NCI-H524 (cell line): ENCODE measurements around the gene SPRYD7.
"Not testable (repeated sequence)": the region's sequence is repeated elsewhere in the genome, so short reads cannot be mapped to it uniquely, and the experiment has no call there.

ENCODE experiments used
- DNase-seq, 2 experiments: peaks; one replicate each; lab custom pipeline; 2025; lab: John Stamatoyannopoulos, UW

SPRYD7 gene

DNA sequence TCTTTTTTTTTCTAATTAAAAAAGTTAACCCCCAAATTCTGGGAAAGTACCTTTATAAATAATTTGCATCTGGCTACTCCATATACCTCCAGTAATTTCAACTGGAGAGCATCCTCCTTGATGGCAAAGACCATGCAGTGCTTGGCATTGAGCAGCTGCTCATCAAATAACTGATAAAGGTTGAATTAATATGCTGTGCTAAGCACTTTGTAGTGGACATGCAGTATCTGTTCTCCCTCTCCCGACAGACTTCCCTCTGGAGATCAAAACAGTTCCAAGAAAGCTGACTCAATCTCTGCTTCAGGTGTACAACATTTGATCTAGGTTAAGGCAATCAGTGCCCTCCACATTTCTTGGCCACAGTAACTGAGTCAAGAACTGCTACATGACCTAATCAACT lies 3.3 kb downstream of the SPRYD7 start:
- no peak for DNase-seq

DNA sequence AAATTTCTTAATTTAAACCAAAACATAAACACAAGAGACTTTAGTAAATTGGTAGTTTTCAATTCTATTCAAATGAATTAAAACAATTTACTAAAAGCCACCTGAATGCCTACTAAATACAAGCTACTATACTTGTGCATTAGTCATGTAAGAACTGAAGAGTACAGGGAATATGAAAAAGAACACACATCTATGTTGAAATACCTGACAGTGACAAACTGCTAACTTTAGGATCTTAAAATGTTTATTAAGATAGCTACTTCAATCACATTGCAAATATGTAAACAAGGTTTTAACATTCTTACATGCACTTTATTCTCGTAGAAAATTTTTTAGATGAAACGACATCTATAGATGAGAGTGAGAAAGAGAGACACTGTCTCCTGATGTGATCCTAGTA lies 4.1 kb downstream of the SPRYD7 start:
- DNase-seq = no peak

DNA sequence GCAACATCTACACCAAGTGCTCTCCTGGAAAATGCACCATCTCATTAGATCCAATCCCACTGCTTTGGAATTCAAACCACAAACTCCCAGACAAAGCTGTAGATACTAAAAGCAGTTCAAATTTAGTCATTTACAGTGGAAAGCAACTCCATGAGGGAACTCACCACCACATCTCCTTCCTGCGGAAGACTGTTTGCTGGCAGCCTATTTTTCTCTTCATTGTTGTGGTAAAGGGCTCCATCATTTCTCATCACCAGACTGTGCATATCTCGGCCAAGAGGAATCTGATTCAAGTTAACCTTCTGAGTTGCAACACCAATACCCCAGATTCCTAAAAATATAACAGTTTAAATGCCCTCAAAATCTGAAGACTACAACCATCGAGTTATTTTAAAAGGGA lies 8.4 kb downstream of the SPRYD7 start:
- no peak for DNase-seq

DNA sequence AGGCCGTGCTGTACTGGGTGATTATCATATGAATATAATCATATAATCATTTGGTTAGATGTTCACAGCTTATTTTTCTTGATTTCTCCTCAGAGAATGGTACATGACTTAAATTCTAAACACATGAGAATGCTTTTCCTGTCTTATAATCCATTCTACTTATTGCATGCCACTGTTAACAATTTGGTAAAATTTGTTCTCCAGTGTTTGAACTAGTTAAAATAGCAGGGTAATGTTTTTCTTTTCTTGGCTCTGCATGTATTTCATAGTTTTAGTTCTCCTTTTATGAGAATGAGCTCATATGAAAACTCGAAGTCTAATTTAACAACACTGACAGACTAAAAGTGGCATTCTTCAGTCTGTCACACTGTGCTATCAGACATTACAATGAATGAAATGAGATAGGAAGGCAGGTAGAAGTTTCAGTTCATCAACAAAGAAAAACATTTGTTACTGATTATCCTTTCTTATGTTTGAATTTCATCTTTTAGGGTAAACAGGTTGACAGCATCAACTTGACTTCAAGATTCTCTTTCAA lies 10.2 kb downstream of the SPRYD7 start:
- no peak for DNase-seq

DNA sequence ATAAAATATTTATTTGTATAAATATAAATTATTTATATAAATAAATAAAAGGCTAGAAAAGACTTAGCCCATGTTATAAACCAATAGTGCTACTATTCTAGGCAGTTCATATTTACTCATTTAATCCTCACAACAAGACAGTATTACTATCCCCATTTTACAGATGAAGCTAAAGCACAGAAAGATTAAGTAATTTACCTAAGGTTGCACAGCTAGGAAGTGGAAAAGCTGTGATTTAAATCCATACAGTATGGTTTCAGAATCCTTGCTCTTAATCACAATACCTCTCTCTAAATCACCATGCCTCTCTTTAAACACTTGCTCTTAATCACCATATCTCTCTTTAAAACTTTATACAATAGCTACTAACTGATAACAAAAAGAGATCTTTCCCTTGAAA lies 13.8 kb downstream of the SPRYD7 start:
- DNase-seq = no peak

DNA sequence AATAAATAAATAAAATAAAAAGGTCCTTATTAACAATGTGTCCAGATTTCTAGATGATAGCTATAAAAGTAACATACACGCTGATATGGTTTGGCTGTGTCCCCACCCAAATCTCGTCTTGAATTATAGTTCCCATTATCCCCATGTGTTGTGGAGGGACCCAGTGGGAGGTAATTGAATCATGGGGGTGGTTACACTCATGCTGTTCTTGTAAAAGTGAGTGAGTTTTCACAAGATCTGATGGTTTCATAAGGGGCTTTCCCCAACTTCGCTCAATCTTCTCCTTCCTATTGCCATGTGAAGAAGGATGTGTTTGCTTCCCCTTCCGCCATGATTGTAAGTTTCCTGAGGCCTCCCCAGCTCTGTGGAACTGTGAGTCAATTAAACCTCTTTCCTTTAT lies 15.2 kb downstream of the SPRYD7 start:
- DNase-seq = not testable (repeated sequence)

DNA sequence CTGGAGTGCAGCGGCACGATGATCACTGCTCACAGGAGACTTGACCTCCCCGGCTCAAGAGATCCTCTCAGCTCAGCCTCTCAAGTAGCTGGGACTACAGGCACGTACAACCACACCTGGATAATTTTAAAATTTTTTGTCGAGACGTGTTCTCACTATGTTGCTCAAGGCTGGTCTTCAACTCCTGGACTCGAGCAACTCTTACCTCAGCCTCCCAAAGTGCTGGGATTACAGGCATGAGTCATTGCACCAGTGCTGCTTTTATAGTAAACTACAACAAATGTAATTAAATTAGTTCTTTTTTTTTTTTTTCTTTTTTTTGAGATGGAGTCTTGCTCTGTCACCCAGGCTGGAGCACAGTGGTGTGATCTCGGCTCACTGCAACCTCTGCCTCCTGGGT lies 18.0 kb downstream of the SPRYD7 start:
- not testable (repeated sequence) for DNase-seq

DNA sequence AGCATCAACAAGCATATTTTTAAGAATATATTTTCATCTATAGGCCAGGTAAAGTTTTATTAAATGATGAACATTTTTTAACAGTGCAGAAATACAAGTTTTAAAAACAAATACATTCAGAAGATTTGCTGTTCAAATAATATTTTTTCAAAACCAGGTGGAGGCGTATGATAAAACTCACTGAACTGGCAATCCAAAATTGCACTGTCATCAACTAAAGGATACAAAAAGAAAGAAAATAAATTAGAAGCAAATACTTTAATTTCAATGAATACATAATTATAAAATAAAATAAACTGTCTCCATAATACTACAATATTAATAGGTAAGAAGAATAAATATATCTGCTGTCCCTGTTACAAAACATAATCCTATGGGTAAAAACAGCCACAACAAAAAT lies 21.2 kb downstream of the SPRYD7 start:
- no peak for DNase-seq

DNA sequence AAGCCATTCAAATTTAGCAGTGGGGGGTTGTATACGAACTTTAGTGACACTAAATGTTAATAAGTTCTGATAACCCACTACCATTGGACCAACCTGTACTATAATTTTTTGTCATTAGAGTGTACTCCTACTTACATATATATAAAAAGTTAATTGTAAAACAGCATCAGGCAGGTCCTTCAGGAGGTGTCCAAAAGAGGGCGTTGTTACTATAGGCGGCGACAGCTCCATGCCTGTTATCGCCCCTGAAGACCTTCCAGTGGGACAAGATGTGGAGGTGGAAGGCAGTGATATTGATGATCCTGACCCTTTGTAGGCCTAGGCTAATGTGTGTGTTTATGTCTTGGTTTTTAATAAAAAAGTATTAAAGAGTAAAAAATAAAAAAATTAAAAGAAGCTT lies 27.5 kb downstream of the SPRYD7 start:
- no peak for DNase-seq

DNA sequence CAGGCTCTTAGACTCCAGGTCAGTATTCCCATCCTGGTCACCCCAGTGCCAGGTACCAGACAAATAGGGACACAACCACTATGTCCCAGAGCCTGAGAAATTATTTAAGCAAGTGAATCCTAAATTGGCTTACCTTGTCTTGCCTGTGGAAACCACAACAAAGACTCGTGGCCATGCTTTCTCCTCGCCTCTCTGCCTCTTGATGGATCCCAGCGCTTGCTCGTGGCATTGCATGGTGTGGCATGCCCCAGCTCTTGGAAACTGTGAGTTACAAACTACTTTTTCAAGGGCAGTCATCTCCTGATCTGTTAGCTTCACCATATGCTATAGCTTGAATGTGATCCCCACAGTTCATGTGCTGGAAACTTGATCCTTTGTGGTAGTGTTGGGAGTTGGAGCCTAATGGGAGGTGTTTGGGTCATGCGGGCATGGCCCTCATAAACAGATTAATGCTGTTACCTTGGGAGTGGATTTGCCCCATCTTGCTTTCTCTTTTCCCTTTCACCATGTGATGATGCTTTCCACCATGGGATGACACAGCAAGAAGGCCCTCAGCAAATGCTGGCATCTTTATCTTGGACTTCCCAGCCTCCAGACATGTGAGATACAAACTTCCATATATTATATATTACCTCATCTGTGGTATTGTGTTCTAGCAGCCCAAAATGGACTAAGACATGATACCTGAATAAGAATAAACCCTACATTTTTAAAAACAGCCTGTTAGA lies 31.2 kb downstream of the SPRYD7 start:
- DNase-seq = peak in 1 of 2 experiments; percentile 17

DNA sequence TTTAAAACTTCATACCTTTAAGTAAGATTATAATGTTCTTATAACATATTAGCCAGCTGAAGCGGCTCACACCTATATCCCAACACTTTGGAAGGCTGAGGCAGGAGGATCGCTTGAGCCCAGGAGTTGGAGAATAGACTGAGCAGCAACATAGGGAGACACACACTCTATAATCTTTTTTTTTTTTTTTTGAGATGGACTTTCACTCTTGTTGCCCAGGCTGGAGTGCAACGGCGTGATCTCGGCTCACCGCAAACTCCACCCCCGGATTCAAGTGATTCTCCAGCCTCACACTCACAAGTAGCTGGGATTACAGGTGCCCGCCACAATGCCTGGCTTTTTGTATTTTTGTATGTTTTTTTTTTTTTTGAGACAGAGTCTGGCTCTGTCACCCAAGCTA lies 37.3 kb downstream of the SPRYD7 start:
- no peak for DNase-seq

DNA sequence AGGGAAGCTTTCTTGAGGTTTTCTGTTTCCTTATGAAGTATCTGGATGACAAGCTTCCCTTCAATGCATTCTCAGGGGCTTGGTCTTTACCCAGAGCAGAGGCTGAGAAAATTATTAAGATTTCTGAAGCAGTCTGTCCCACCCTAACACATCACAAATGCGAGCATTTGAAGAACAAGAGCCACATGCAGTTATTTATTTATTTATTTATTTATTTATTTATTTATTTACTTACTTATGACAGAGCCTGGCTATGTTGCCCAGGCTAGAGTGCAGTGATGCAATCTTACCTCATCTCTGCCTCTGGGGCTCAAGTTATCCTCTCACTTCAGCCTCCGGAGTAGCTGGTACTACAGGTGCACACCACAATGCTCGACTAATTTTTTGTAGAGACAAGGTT lies 38.4 kb downstream of the SPRYD7 start:
- no peak for DNase-seq

DNA sequence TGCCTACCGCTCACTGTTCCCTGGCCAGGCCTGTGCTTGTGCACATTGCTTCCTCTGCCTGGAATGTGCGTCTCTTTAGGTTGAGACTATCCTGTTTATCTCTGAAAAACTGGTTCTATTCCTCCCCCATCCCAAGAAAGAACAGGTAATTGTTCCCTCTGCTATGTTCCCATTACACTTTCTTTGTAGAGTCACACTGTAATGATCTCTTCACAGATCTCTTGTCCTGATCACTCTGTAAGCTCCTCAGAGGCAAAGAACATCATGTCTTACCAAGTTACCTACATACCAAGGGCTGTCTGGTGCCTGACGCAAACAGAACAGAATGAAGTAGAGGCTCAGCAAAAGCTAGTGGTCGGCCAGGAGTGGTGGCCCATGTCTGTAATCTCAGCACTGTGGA lies 40.3 kb downstream of the SPRYD7 start:
- no peak for DNase-seq

DNA sequence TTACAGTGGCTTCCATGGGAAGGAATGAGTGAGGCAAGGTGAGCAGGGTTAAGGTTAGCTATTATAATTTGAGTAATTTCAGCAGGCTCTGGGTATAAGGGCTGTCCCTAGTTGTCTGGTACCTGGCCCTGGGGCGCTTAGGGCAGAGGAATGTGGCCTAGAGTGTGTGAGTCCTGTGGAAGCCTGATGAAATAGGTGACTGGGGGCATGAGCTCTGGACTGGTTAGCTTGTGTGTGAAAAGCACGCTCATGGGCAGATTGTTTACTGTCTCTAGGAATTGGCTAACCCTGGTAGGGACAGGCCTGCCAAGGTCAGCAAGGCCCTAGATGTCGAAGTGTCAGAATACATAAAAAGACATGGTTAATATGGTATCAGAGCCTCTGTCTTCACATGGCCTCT lies 42.5 kb downstream of the SPRYD7 start:
- DNase-seq = no peak

DNA sequence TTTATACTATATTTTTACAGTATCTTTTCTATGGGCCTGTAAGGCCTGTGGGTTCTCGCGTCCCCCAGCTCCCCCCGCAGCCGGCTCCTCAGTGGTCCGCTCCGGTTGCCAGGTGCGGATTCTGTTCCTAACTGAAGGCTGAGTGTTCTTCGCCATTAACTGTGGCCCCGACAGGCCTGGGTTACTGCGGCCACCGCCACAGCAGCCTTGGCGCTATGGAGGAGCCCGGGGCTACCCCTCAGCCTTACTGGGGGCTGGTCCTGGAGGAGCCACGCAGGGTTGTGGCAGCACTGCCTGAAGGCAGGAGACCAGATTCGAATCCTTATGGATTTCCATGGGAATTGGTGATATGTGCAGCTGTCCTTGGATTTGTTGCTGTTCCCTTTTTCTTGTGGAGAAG lies 45.8 kb downstream of the SPRYD7 start:
- DNase-seq = no peak

DNA sequence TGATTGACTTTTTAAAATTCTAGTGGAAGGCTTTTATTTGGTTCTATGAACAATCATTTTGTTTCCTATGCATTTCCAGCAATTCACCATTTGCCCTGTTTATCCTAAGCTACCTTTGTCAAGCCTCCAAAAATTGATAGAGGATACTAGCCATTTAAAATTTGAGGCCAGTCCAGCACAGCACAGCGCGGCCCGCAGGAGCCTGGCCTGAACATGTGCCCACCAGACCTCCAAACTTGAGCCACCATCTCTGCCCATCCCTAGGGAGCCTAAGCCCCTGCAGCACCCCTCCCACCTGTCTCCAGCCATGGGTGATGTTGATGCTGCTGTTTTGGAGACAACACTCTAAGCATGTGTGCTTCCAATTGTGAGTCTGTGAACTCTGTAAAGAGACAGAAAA lies 57.5 kb downstream of the SPRYD7 start:
- no peak for DNase-seq

DNA sequence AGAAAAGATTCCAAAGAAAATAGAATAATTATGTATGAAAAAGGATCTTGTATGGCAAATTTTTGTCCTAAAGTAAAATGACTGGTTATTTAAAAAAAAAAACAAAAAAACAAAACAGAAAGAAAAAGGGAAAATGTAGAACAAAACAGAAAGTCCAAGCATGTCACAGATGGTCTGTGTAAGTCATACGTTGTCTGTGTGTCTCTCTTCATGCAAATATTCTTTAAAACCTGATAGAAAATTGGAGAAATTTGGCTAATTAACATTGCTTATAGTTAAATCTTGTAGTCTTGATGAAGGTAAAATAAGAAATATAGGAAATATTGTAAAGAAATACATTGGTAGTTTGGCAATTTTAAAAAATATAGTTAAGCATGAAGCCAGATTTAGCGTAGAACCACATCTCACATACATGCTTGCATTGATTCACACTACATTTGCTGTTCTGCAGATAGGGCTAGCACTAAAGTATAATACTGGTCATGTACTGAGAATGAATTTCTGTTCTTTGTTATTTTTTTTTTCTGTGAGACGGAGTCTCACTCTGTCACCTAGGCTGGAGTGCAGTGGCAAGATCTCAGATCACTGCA lies 58.4 kb downstream of the SPRYD7 start:
- DNase-seq = no peak

DNA sequence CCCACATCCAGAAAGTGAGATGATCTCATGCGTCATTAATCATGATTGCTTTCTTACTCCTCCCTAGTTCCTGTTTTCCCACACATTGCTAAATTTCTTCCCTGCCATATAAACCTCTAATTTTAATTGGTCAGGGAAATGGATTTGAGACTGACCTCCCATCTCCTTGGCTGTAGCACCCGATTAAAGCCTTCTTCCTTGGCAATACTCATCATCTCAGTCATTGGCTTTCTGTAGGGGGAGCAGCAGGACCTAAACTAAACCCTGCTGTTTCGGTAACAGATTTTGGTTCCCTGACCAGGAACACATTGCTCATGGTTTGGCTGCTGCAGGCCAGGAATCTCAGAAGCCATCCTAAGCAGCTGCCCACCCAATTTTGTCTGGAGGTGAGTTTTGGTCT lies 61.7 kb downstream of the SPRYD7 start:
- DNase-seq = no peak

DNA sequence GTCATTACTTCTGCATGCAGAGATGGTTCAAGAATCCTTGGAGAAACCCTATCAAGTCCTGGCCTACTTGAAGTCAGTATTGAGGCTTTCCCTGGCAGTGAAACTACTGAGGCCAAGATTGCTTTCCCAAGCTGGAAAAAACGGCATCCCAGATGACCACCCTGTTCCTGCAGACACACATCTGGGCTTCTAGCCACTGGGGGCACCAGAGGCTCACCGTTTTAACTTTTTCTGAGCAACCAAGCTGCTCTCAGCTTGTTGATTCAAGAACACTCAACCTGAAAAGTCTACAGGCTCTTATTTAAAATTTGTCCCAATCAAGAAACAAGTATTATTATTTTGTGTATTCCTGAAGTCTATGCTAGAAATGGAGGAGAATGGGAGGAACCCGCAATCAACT lies 66.6 kb downstream of the SPRYD7 start:
- DNase-seq = peak in 1 of 2 experiments; percentile 10

DNA sequence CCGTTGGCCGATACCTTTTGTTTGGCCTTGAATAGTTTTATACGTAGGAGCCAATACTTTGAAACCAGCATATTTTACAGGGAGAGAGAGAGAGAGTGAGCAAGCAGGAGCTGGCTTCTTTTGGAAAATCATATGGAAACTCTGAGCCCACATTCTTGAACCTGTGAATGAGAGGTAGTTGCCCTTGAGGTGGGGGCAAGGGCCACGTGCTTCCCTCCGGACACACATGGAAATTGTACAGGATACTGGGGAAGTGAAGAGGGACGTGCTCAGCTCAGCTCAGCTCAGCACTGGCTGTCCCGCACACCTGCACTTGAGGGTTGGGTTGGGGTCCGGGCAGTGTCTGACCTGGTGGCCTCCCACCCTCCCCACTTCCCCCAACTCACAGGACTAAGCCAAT lies 68.3 kb downstream of the SPRYD7 start:
- DNase-seq = no peak

DNA sequence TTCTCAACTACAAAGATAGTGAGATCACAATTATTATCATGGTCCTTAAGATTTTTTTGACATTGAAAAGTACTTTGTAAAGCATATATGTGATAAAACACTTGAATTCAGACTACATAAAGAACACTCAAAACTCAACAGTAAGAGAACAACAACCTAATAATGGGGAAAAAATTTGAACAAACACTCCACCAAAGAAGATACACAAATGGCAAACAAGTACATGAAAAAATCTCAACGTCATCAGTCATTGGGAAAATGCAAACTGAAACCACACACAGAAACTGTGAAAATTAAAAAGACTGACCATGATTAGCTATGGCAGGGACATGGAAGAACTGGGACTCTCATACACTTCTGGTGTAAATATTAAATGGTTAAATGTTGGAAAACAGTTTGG lies 70.9 kb downstream of the SPRYD7 start:
- DNase-seq = no peak

DNA sequence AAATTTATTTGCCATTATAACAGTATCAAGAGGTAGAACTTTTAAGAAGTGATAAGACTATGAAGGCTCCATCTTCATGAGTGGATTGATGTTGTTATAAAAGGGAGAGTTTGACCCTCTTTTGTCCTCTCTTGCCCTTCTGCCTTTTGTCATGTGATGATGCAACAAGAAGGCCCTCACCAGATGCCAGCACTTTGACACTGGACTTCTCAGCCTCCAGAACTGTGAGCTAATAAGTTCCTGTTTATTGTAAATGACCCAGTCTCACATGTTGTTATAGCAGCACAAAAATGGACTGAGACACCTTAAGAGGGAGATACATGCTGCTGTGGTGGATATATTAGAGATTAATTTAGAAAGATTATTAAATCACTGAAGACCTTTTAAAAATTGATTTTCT lies 71.6 kb downstream of the SPRYD7 start:
- no peak for DNase-seq
